ENCODE data around the gene AFM.

DNA sequence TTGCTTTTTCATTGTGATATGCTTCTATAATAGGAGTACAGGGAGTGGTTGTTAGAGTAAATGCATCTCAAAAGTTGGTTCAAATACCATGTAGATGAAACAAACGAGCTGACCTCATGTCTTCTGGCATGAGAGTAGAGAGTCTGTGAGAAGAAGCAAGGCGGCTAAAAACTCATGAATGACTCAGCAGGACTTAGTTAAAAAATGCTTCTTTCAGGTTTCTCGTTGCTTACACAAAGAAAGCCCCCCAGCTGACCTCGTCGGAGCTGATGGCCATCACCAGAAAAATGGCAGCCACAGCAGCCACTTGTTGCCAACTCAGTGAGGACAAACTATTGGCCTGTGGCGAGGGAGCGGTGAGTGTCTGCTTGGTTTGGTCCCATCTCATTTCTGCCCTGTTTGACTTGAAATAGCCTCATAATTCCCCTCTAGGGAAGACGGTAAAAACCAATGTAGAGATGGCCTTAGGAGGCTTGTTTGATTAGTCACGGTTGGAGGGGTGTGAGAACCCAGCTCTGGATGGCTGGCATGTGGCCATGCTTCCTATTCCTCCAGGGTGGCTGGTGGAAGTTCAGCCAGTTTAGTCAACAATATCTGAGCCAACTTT is 31.0 kb upstream of the AFM start:
- TF ChIP-seq CTCF (conservative IDR thresholded peaks at IDR 0.05; ENCODE audit: low read length) (no peak), EZH2phosphoT487 (IDR thresholded peaks at IDR 0.05; ENCODE audit: borderline replicate concordance, low read depth, low read length) (no peak)
